B cell (primary cell): ENCODE data around the gene NSUN2. TPM values are rescaled to one million over a fixed set of nuclear protein-coding genes. Genes with fewer than 3 reads are reported as not detected.

Experiments
- ATAC-seq: fragments of 200-7000 bp; cut with Tn5 transposase; one replicate; pipeline ENCODE4 v1.10.0; 2021; ENCODE audit warnings: low read depth, mild to moderate bottlenecking, moderate number of reproducible peaks, moderate library complexity
- CTCF ChIA-PET: fragments of 350-600 bp; sonication (Branson Sonifier 250); formaldehyde crosslinking; loops from one replicate; lab custom pipeline; 2021; ENCODE audit warnings: antibody characterized with exemption, inconsistent platforms; lab: Charles Lee
- POLR2A ChIA-PET: fragments of 350-600 bp; sonication (Branson Sonifier 250); formaldehyde crosslinking; loops from one replicate; lab custom pipeline; 2021; ENCODE audit warnings: antibody characterized with exemption; lab: Charles Lee
- DNase-seq: peaks from one replicate; pipeline ENCODE4 v3.0.0; 2013
- H2AFZ ChIP-seq: 2 replicates; pipeline ENCODE4 v1.6.1; 2012; ENCODE audit warnings: mild to moderate bottlenecking, low read depth, low read length; ENCODE audit not compliant: insufficient read depth, poor library complexity, severe bottlenecking
- H3K27ac ChIP-seq, 2 donors: 1 replicate in 1 of 2; 2 replicates in 1 of 2; pipeline ENCODE4 v1.5.1; 2012 to 2013; ENCODE audit warnings: low read length in 2 of 2, mild to moderate bottlenecking in 2 of 2, moderate library complexity in 1 of 2
- H3K27me3 ChIP-seq, 4 experiments: fragments of 200-600 bp in 1 of 4; sonication (generic) in 1 of 4; replicated peaks in 1 of 4; 1 replicate in 2 of 4; 2 replicates in 2 of 4; pipeline versions ENCODE4 v1.6.1 to v1.7.0; 2013 to 2016; ENCODE audit warnings: low read length in 3 of 4, mild to moderate bottlenecking in 2 of 4, mixed read lengths in 1 of 4, moderate library complexity in 1 of 4; ENCODE audit not compliant: insufficient read depth in 4 of 4, control insufficient read depth in 3 of 4; ENCODE audit errors: control extremely low read depth in 1 of 4
- H3K36me3 ChIP-seq, 2 experiments: replicated peaks in 1 of 2; 1 replicate in 1 of 2; 2 replicates in 1 of 2; pipeline versions ENCODE4 v1.6.1 to v1.7.1; 2013; ENCODE audit warnings: low read length in 1 of 2; ENCODE audit not compliant: insufficient read depth in 2 of 2, control insufficient read depth in 1 of 2; ENCODE audit errors: control extremely low read depth in 1 of 2, extremely low read depth in 1 of 2
- H3K4me1 ChIP-seq, 2 donors: fragments of 200-600 bp in 1 of 2; sonication (generic) in 1 of 2; 1 replicate in 1 of 2; 2 replicates in 1 of 2; pipeline versions ENCODE4 v1.5.1 to v1.6.1; 2013 to 2017; ENCODE audit warnings: low read length in 2 of 2; ENCODE audit not compliant: control insufficient read depth in 2 of 2, insufficient read depth in 2 of 2
- H3K4me2 ChIP-seq: replicated peaks from 2 replicates; pipeline ENCODE3; 2012; ENCODE audit warnings: mild to moderate bottlenecking, low read depth, low read length; ENCODE audit not compliant: poor library complexity, severe bottlenecking
- H3K4me3 ChIP-seq, 5 experiments: fragments of 200-600 bp in 1 of 5; sonication (generic) in 1 of 5; 1 replicate in 3 of 5; 2 replicates in 2 of 5; pipeline versions ENCODE4 v1.5.1 to v1.7.0; 2011 to 2016; ENCODE audit warnings: low read length in 4 of 5, mild to moderate bottlenecking in 4 of 5, low read depth in 2 of 5, control low read depth in 1 of 5, moderate library complexity in 1 of 5; ENCODE audit not compliant: insufficient read depth in 1 of 5; ENCODE audit errors: control extremely low read depth in 1 of 5, extremely low read depth in 1 of 5
- H3K79me2 ChIP-seq: fragments of 200-600 bp; sonication (generic); one replicate; pipeline ENCODE4 v1.6.0; 2016; ENCODE audit warnings: low read length; ENCODE audit not compliant: control insufficient read depth, insufficient read depth
- H3K9ac ChIP-seq: fragments of 200-600 bp; sonication (generic); 2 replicates; pipeline ENCODE4 v1.6.1; 2017; ENCODE audit warnings: mild to moderate bottlenecking, low read length, moderate library complexity
- H3K9me3 ChIP-seq, 3 donors: one replicate each; pipeline versions ENCODE4 v1.6.1 to v1.7.1; 2013; ENCODE audit warnings: low read length in 2 of 3; ENCODE audit not compliant: control insufficient read depth in 2 of 3, insufficient read depth in 1 of 3; ENCODE audit errors: control extremely low read depth in 1 of 3
- H4K20me1 ChIP-seq: 2 replicates; pipeline ENCODE4 v1.6.0; 2012; ENCODE audit warnings: mild to moderate bottlenecking, low read length; ENCODE audit not compliant: insufficient read depth, control insufficient read depth, poor library complexity, severe bottlenecking
- H3K27ac Mint-ChIP-seq: one replicate; pipeline ENCODE4 v1.8.0; 2021; ENCODE audit warnings: mixed read lengths
- H3K27me3 Mint-ChIP-seq: one replicate; pipeline ENCODE4 v1.8.0; 2021; ENCODE audit warnings: mixed read lengths
- H3K4me1 Mint-ChIP-seq: one replicate; pipeline ENCODE4 v1.8.0; 2021; ENCODE audit warnings: mixed read lengths
- H3K4me3 Mint-ChIP-seq: one replicate; pipeline ENCODE4 v1.8.0; 2021; ENCODE audit warnings: mixed read lengths
- H3K9me3 Mint-ChIP-seq: one replicate; pipeline ENCODE4 v1.8.0; 2022; ENCODE audit warnings: mixed read lengths; ENCODE audit not compliant: insufficient read depth
- CTCF ChIP-seq: fragments of 200-600 bp; IDR thresholded peaks from one replicate; pipeline ENCODE4 v1.8.0; 2022; ENCODE audit warnings: antibody characterized with exemption, mild to moderate bottlenecking
- EZH2 ChIP-seq: IDR thresholded peaks from 2 replicates; pipeline ENCODE4 v1.6.1; 2012; ENCODE audit warnings: borderline replicate concordance, low read depth, mild to moderate bottlenecking, moderate library complexity, low read length; ENCODE audit not compliant: insufficient read depth, poor library complexity, severe bottlenecking
- WGBS: methylation state at CpG from one replicate; pipeline ENCODE4 v1.1.5; 2013; ENCODE audit warnings: missing lambda C conversion rate; ENCODE audit not compliant: insufficient coverage; 5-methylcytosine and 5-hydroxymethylcytosine counted together
- intact Hi-C: fragments of 100-400 bp; cut with micrococcal nuclease; formaldehyde crosslinking; loops from one replicate; pipeline ENCODE4 v1.10.0; 2022
- polyA plus RNA-seq: library from polyadenylated mRNA; depleted of rRNA; stranded (reverse); fragments of >200 nt; gene quantifications from 2 replicates; pipeline ENCODE4 v1.2.3, GENCODE V29; 2012
- total RNA-seq, 2 donors: library from RNA; stranded (reverse); fragments of 120-200 nt in 1 of 2; gene quantifications; 1 replicate in 1 of 2; 2 replicates in 1 of 2; pipeline versions ENCODE4 v1.2.3 to v1.2.4, GENCODE V29; 2013 to 2022

NSUN2 gene
- total and polyA plus RNA-seq, 2 donors (not counting 1 experiment from before 2014, with no cell fraction given) = 58.8 to 85.0 TPM

DNA sequence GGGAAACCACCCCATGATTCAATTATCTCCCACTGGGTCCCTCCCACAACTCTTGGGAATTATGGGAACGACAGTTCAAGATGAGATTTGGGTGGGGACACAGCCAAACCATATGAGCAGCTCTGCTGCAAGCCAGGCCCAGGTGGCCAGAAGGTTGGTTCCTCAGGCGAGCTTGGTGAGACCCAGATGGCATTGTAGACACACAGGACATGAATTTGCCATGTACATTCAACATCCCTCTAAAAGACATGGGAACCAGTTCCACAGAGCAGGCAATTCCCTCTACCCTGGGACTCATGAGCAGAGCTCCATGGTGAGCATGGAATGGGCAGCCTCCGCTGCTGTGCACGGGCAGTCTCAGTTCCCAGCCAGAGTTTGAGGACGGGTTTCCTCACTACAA is 53.3 kb downstream of the NSUN2 start:
- ChIA-PET CTCF (no interaction called here), POLR2A (interaction anchor here (0.6 kb wide), 1 partner anchor 11 kb away, joined by 4 read pairs; no protein-coding TSS in a partner anchor)
- DNase-seq (no peak), ATAC-seq (no peak)
- Mint-ChIP-seq H3K27me3 (peaks cover 37% of the 10 kb centered on the region), H3K27ac (no peak overlapping the region), H3K4me3 (no peak overlapping the region), H3K9me3 (no peaks in the 10 kb centered on the region), H3K4me1 (peaks cover 3% of the 10 kb centered on the region)
- no peak overlapping the region for H2AFZ ChIP-seq
- intact Hi-C loops = loop anchor here (5.0 kb wide), 1 partner anchor 692 kb away; no protein-coding TSS in a partner anchor
- H3K9me3 ChIP-seq = peaks cover 0 to 4% (median 0%) of the 10 kb centered on the region in 3 donors
- no peaks in the 10 kb centered on the region for H4K20me1 ChIP-seq
- TF ChIP-seq EZH2 (no peak), CTCF (no peak)
- H3K9ac ChIP-seq = no peak overlapping the region
- 85% methylated on average over 4 of the region's 5 CpGs for WGBS
- no peak overlapping the region for H3K27ac ChIP-seq
- no peaks in the 10 kb centered on the region for H3K79me2 ChIP-seq
- no peak overlapping the region for H3K4me2 ChIP-seq
- peaks cover 4 to 8% of the 10 kb centered on the region in 2 donors for H3K4me1 ChIP-seq
- H3K4me3 ChIP-seq = no peak overlapping the region
- peaks cover 0 to 36% (median 7%) of the 10 kb centered on the region in 4 experiments for H3K27me3 ChIP-seq
- H3K36me3 ChIP-seq = no peaks in the 10 kb centered on the region

DNA sequence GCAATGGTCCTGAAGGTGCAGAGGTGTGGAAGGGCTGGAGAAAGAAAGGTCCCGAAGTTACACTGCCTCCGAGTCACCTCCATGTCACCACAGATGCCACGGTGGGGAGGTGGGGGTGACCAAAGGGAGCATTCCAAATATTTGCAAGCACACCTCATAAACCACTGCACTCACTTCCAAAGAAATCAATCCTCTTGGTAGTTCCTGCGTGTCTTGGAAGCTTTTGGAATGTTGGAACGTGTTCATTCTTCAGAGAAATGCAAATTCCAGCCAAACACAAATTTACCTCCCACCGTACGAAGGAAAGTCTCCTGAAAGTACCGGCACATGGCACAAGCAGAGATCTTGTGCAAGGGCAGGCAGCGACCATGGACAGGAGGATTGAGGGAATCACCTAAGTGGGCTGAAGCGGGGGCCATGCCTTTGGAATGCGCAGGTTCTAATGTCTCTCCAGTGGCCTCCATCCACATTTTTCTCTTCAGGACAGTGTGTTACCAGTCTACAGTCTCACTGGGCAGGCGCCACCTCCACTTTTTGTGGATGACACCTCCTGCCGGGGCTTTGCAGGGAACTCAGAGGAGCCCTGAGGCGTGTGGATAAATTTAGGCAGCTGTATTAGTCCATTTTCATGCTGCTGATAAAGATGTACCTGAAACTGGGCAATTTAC is 54.0 kb downstream of the NSUN2 start:
- TF ChIP-seq EZH2 (no peak), CTCF (no peak)
- WGBS = 93% methylated on average over 8 of the region's 14 CpGs
- Histone ChIP-seq H3K9ac (no peak overlapping the region), H3K27me3 (peaks cover 0 to 32% (median 4%) of the 10 kb centered on the region in 4 experiments), H3K27ac (no peak overlapping the region), H3K79me2 (no peaks in the 10 kb centered on the region), H3K4me1 (peaks cover 4 to 8% of the 10 kb centered on the region in 2 donors), H2AFZ (no peak overlapping the region), H3K4me3 (no peak overlapping the region), H3K36me3 (no peaks in the 10 kb centered on the region), H3K4me2 (no peak overlapping the region), H3K9me3 (peaks cover 0 to 4% (median 0%) of the 10 kb centered on the region in 3 donors), H4K20me1 (no peaks in the 10 kb centered on the region)
- DNase-seq (no peak), ATAC-seq (no peak)
- ChIA-PET POLR2A (no interaction called here), CTCF (interaction anchor here (1.0 to 2.2 kb wide), 3 partner anchors 166 to 1084 kb away, joined by 3 to 7 read pairs (median 6); no protein-coding TSS in a partner anchor)
- H3K4me3 Mint-ChIP-seq = no peak overlapping the region
- intact Hi-C loops = loop anchor here (5.0 kb wide), 1 partner anchor 692 kb away; no protein-coding TSS in a partner anchor
- H3K27me3 Mint-ChIP-seq = peaks cover 37% of the 10 kb centered on the region
- peaks cover 2% of the 10 kb centered on the region for H3K4me1 Mint-ChIP-seq
- no peaks in the 10 kb centered on the region for H3K9me3 Mint-ChIP-seq
- no peak overlapping the region for H3K27ac Mint-ChIP-seq
